Lower leg skin (tissue), 4 donors: ENCODE results near the gene SELENOM. TPM values are rescaled to one million over a fixed set of nuclear protein-coding genes. Genes with fewer than 3 reads are reported as not detected.

Experiments
- DNase-seq, 2 donors: peaks; one replicate each; pipeline ENCODE4 v3.0.0-alpha.2; 2019; ENCODE audit warnings: low spot score in 2 of 2
- H3K4me3 ChIP-seq: fragments of 200-600 bp; sonication (generic); 2 replicates; pipeline ENCODE4 v1.5.1; 2017; ENCODE audit warnings: mild to moderate bottlenecking, low read depth; ENCODE audit not compliant: poor library complexity, severe bottlenecking
- POLR2A ChIP-seq, 2 donors: fragments of 450-650 bp; IDR thresholded peaks; one replicate each; pipeline ENCODE4 v1.6.1; 2016 to 2017; ENCODE audit warnings: antibody characterized with exemption in 2 of 2, mild to moderate bottlenecking in 1 of 2, moderate library complexity in 1 of 2
- WGBS, 2 donors: methylation state at CpG; one replicate each; pipeline ENCODE4 v1.1.5; 2018; 5-methylcytosine and 5-hydroxymethylcytosine counted together
- intact Hi-C: fragments of 100-400 bp; cut with DNase I; formaldehyde crosslinking; loops from one replicate; pipeline ENCODE4 v1.15.0; 2023; ENCODE audit warnings: low total_unique reads
- total RNA-seq, 4 donors: library from RNA; depleted of rRNA; stranded (reverse); fragments of >200 nt; gene quantifications; one replicate each; pipeline ENCODE4 v1.1.0, GENCODE V29; 2016
- TF ChIP-seq, protein P1 (sequence below), 3 donors: fragments of 450-650 bp; IDR thresholded peaks; one replicate each; pipeline ENCODE4 v1.5.1; 2016; ENCODE audit warnings: antibody characterized with exemption in 3 of 3, mild to moderate bottlenecking in 3 of 3, moderate library complexity in 2 of 3

The SELENOM gene
- total RNA-seq, 4 donors from 2014 or later: 66.6 to 164 (median 92.8) TPM

DNA sequence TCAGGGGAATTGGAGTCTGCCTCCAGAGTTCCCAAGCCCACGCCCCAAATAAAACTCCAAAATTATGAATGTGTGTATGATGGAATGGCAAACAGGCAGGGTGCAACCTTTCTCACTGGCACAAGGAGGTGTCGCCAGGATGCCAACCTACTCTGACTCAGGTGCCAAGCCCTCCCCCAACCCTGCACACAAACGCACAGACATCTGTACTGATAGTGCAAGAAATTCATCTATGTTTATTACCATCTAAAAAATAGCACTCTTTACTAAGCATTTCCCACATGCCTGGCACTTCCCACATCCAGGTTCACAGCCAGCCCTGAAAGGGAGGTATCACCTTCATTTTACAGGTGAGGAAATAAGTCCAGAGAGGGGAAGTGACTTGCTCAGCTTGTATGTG lies 31.7 kb upstream of the SELENOM start:
- TF ChIP-seq, protein P1, sequence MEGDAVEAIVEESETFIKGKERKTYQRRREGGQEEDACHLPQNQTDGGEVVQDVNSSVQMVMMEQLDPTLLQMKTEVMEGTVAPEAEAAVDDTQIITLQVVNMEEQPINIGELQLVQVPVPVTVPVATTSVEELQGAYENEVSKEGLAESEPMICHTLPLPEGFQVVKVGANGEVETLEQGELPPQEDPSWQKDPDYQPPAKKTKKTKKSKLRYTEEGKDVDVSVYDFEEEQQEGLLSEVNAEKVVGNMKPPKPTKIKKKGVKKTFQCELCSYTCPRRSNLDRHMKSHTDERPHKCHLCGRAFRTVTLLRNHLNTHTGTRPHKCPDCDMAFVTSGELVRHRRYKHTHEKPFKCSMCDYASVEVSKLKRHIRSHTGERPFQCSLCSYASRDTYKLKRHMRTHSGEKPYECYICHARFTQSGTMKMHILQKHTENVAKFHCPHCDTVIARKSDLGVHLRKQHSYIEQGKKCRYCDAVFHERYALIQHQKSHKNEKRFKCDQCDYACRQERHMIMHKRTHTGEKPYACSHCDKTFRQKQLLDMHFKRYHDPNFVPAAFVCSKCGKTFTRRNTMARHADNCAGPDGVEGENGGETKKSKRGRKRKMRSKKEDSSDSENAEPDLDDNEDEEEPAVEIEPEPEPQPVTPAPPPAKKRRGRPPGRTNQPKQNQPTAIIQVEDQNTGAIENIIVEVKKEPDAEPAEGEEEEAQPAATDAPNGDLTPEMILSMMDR (IDR thresholded peaks at IDR 0.05): no peak
- no peak for TF ChIP-seq POLR2A (IDR thresholded peaks at IDR 0.05)
- H3K4me3 ChIP-seq: no peak overlapping the region
- DNase-seq: no peak
- 44 to 60% methylated on average over 3 of the region's 3 CpGs for WGBS, 2 donors
- intact Hi-C loops: no loop called here

DNA sequence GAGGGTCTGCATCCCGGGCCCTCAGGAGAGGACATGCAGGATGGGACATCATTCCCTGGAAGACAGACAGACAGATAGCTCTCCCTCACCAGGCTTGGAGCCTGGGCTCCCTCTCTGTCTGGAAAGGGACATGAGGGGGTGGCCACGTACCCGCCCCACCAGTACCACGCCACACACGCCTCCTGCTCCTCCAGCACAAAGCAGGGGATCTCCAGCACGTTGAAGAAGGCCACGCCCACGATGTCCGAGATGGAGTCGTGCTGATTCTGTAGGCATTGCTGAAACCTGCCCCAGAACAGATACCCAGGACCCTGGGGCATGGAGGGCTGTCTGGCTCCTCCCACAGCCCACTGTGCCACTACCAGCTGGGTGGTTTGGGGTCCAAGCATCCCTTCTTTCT lies 30.8 kb upstream of the SELENOM start:
- 63 to 72% methylated on average over 9 to 10 of the region's 10 CpGs for WGBS, 2 donors
- H3K4me3 ChIP-seq: no peak overlapping the region
- DNase-seq: no peak
- TF ChIP-seq POLR2A (IDR thresholded peaks at IDR 0.05): no peak
- TF ChIP-seq, protein P1 (IDR thresholded peaks at IDR 0.05): no peak
- intact Hi-C loops: no loop called here

DNA sequence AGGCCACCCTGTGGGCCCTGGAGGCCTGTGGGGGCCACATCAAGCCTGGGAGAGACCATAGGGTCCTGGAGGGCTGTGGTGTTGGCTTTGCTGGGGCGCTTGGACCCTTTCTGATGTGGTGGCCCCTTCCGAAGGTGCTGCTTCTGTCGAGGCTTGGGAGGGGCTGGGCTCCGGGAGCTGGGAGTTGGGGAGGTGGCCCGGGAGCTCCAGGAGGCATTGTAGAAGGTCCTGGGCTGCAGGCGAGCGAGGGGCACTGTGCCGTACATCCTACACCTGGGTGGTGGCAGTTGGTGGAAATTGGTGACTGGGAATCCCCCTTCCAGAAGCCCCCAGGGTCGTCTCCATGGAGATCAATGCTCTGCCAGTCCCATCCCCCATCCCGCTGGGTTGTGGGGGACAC lies 30.4 kb upstream of the SELENOM start:
- TF ChIP-seq, protein P1 (IDR thresholded peaks at IDR 0.05): no peak
- TF ChIP-seq POLR2A (IDR thresholded peaks at IDR 0.05): no peak
- 74 to 84% methylated on average over 9 of the region's 10 CpGs for WGBS, 2 donors
- intact Hi-C loops: no loop called here
- no peak overlapping the region for H3K4me3 ChIP-seq
- no peak for DNase-seq

DNA sequence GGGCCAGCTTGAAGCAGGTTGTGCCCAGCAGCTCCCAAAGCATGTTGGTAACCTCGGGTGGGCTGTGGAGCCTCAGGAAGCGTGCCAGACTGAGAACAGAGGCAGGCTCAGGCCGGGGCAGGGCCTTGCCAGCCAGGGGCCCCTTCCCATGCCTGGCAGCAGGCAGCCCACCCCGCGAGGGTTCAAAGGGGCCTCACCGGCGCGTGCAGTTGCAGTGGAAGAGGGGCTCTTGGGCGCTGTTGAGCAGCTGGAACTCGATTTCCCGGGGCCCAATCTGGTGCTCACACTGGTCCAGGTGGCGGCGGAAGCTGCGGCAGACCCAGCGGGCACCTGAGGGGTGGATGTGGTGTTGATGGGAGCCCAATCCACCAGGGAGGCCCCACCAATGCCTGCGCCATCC lies 29.3 kb upstream of the SELENOM start:
- TF ChIP-seq, protein P1 (IDR thresholded peaks at IDR 0.05): no peak
- TF ChIP-seq POLR2A (IDR thresholded peaks at IDR 0.05): no peak
- no peak for DNase-seq
- no peak overlapping the region for H3K4me3 ChIP-seq
- 91 to 94% methylated on average over 14 to 16 of the region's 16 CpGs for WGBS, 2 donors
- intact Hi-C loops: no loop called here

DNA sequence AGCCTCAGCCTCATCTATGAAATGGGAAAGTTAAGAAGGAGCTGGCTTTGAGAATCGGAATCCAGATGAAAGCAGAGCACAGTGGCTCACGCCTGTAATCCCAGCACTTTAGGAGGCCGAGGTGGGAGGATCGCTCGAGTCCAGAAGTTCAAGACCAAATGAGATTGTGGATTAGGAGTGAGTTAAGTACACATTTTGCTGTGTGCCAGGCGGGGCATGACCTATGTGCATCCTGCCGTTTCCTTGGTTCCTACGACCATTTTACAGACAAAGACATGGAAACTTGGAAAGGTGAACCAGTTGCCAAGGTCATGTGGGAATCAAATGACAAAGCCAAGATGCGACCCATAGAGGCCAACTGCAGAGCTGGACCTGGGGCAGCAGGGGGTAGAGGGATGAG lies 28.8 kb upstream of the SELENOM start:
- WGBS, 2 donors: 83 to 91% methylated on average over 9 of the region's 9 CpGs
- no peak overlapping the region for H3K4me3 ChIP-seq
- intact Hi-C loops: no loop called here
- TF ChIP-seq POLR2A (IDR thresholded peaks at IDR 0.05): no peak
- TF ChIP-seq, protein P1 (IDR thresholded peaks at IDR 0.05): no peak
- no peak for DNase-seq

DNA sequence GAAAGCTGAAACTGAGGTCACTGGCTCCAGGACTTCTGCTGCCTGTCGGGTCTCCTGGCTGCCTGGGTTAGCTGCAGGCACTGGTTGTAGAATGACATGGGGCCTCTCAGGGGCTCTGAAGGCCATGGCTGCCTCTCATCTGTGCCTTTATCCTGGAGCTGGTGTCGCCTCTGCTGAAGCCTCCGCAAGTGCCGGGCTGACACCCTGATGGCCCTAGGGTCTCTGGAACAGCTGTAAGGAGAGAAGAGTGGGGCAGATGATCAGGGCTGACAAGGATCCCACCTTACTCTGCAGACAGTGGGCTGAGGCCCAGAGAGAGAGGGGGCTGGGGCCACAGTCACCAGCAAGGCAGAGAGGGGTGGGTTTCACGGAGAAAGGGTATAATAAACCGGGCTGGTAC lies 28.3 kb upstream of the SELENOM start:
- TF ChIP-seq POLR2A (IDR thresholded peaks at IDR 0.05): no peak
- TF ChIP-seq, protein P1 (IDR thresholded peaks at IDR 0.05): no peak
- 92 to 93% methylated on average over 5 to 6 of the region's 6 CpGs for WGBS, 2 donors
- no peak overlapping the region for H3K4me3 ChIP-seq
- DNase-seq: no peak
- intact Hi-C loops: no loop called here
